HUDEP-2 (cell line): ENCODE measurements around the gene TMEM134.

ENCODE experiments used
- DNase-seq, 76 experiments: peaks; one replicate each; lab custom pipeline; 2025; ENCODE audit not compliant: unreplicated experiment in 76 of 76; lab: John Stamatoyannopoulos, UW

Gene TMEM134

DNA sequence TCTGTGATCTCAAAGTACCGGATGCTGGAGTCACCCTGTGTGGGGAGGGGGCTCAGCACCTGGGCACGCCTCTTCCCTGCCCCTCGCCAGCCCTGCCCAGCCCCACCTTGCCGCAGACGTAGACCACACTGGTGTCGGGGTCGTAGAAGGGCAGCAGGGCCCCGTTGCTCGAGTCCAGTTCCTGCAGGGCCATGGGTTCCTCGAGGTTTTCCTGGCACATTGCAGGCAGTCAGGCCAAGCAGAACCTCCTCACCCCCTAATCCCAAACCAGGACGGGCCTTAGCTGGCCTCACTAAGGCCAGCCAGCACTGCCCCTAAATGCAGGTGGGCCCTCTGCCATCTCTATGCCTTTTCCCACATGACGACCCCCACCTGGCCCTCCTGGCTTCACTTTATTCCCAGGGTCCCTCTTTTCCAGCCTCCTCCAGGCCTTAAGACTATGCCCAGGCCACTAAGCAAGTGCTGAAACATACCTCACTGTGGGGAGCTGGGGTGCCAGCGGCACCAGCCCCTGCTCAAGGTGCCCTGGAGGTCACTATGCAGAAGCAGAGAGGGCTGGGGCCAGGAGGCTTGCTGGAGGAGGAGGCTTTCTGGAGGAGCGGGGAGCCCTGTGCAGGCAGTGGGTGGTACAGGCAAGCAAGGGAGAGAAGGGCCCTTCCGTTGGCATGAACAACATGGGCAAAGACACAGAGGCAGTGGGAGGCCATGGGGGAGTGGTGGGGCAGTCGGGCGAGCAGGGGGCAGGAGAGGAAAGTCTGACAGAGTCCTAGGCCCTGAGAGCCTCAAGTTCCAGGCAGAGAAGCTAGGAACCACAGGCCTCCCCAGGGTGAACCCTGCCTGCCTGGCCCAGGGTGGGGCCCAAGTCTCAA lies 28.6 kb downstream of the TMEM134 start:
- no peak for DNase-seq

GRCh38 chr11:67439321-67440228 lies 29.5 kb downstream of the TMEM134 start:
- peak in 36 of 76 experiments; percentile 4 to 56 (median 28) for DNase-seq

DNA sequence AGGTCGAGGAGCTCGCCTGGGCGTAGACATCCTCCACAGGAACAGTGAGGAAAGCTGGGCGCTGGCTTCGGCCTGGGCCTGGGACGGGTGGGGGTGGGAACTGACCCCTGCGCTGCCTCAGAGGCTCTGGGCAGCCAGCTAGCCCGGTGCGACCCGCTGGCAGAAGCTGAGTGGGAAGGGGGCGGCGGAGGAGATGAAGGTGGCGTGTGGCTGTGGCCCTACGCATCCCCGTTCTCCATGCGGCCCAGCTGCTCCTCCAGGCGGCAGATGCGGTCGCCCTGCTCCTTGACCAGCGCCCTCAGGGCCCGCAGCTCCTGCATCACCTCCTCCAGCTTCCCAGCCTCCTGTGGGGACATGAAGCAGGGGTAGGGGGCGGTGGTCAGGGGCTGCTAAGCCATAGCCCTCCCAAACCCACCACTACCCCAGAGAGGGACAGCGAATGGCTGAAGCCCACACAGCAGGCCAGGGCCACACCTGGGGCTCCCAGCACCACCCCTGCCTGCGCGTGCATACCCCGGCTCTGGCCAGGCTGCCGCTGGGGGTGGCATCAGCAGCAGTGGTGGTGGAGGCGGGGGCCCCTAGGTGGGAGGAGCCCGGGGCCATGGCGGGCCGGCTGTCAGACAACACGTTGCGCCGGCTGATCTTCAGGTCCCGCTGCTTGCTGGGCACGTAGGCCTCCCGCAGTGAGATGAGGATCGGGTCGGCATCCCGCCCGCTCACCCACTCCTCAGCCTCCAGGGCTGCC lies 30.7 kb downstream of the TMEM134 start:
- no peak for DNase-seq

DNA sequence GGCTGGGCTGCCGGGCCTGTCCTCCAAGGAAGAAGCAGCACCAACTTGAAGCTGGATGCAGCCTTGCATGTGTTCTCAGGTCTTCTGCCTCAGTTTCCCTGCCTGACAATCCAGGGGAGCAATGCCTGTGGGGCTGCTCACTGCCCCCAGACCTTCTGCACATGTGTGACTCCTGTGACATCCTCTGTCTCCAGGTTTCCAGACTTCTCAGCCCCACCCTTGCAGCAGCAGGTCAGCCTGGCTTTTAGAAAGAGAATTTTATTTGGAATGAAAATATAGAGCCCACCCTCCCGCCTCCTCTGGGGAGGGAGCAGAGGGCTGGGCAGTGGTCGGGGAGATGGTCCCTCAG lies 31.3 kb downstream of the TMEM134 start:
- DNase-seq: no peak

GRCh38 chr11:67437082-67437808 lies 31.8 kb downstream of the TMEM134 start, which contains the start of gene PTPRCAP:
Gene PTPRCAP, minus strand, starts transcription at chr11:67437682. Its CDS starts 63 bp downstream, at chr11:67437619.
- DNase-seq: no peak

DNA sequence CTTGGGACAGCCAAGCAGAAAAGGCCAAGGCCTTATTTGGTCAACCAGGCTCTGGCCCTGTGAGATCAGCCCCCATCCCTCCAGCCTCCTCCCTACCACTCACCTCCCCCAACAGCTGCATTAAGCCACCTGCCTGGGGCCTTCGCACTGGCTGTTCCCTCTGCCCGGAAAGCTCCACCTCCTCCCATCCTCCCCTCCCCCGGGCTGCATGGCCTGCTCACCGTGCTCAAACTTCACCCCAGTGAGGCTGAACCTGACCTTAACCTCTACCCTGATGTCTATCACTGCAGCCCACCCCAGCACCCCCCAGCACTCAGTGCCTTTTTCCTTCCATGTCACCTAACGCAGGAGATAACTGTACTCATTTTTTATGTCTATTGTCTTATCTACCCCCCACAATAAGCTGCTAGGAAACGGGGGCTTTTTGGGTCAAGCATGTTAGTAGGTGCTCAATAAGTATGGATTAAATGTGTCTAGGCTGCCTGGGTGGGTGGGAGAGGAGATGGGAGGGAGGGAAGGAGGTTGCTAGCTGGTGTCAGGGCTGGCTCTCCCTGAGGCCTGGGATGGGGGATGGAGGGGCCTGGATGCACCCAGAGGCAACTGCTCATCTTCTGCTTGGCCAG lies 32.5 kb downstream of the TMEM134 start:
- DNase-seq: no peak

GRCh38 chr11:67435727-67436458 lies 33.2 kb downstream of the TMEM134 start:
- no peak for DNase-seq

DNA sequence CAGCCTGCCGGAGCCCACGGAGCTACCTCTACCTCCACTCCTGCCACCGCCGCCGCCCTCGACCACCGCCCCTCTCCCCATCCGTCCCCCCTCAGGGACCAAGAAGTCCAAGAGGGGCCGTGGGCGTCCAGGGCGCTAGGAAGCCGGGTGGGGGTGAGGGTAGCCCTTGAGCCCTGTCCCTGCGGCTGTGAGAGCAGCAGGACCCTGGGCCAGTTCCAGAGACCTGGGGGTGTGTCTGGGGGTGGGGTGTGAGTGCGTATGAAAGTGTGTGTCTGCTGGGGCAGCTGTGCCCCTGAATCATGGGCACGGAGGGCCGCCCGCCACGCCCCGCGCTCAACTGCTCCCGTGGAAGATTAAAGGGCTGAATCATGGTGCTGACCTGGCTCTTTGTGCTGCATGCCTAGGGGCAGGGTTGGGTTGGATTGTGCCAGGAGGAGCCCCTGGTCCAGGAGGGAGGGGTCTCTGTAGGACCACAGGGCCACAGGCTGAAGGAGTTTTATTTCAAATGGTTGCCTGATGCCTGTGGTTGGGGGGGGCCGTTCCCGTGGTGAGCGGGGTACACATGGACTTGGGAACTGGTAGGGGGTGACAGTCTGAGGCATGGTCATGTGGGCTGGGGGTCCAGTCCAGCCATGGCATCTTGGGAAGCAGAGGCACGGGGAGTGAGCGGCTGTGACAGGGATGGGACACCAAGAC lies 33.9 kb downstream of the TMEM134 start:
- no peak for DNase-seq

GRCh38 chr11:67434395-67434881 lies 34.6 kb downstream of the TMEM134 start:
- no peak for DNase-seq

DNA sequence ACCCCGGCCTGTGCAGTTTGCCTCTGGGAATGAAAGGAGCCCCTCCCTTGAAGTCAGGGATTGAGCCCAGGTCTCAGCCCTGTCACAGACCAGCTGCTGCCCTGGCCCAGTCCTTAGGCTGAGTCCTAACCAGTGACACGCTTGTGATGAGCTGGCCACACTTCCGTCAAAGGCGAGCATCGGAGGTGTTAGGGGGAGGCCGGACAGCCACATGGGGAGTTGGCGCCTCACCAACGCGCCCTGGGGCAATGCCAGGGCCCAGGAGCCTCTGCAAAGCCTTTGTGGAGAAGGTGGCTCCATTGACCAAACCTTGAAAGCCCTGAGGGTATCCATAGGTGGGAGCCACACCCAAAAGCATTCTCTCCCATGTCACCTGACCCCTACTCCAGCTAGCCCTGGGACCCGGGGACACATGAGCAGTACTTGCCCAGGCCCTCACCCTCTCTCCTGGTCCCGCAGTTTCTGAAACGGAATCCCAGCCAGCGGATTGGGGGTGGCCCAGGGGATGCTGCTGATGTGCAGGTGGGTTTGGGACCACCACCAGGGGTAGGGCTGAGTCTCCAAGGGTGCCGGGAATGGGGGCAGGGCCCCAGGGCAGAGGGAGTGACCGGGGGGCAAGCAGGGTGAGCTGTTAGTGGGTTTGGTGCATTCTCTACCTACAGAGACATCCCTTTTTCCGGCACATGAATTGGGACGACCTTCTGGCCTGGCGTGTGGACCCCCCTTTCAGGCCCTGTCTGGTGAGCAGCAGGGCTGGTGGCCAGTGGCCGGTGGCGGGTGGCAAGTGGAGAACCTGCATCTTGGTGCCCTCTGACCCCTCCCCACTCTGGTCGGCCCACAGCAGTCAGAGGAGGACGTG lies 35.3 kb downstream of the TMEM134 start:
- DNase-seq: no peak

DNA sequence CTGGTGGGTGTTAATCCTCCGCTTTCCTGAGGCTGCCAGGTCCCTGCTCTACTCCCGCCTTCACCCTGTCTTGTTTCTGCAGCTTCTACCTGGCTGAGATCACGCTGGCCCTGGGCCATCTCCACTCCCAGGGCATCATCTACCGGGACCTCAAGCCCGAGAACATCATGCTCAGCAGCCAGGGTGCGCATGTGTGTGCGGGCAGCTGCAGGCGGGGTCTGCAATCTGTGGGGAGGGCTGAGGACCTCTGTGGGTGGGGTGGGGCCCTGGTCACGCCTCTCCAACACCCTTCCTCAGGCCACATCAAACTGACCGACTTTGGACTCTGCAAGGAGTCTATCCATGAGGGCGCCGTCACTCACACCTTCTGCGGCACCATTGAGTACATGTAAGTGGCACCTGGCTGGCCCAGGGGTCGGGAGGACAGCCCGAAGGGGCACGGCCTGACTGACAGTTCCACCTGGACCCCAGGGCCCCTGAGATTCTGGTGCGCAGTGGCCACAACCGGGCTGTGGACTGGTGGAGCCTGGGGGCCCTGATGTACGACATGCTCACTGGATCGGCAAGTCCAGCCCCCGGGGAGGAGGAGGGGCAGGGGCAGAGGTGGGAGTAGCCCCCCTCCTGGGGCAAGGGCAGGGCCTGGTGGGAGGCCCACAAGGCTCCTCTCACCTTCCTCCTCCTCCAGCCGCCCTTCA lies 36.2 kb downstream of the TMEM134 start:
- DNase-seq: no peak

- DNase-seq: no peak
Measured at GRCh38 chr11:67431346-67432249, 37.5 kb downstream of the TMEM134 start.

- no peak for DNase-seq
Measured at GRCh38 chr11:67429722-67430121, 39.3 kb downstream of the TMEM134 start.

DNA sequence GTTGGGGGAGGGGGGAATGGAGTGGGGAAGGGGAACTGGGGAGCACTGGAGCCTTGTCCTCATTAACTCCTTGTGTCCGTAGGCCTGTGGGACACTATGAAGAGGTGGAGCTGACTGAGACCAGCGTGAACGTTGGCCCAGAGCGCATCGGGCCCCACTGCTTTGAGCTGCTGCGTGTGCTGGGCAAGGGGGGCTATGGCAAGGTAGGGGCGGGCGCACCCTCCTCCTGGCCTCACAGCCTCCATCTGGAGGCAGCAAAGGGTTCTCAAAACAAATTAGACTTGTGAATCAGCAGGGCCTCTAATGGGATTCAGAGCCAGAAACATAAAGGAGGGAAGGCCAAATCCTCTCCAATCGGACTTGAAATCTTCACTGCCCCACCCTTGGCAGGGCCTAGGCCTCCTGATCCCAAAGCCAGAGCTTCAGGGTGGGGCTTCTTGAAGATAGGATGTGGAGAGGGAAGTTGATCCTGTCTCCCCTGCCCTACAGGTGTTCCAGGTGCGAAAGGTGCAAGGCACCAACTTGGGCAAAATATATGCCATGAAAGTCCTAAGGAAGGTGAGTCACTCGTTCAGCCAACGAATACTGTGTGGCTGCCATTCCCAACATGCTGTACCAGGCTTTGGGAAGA lies 39.9 kb downstream of the TMEM134 start:
- peak in 1 of 76 experiments; percentile 44 for DNase-seq
